GM18505 (cell line): Measurements from ENCODE around the gene DAZL.
"Not testable (repeated sequence)": the region's sequence is repeated elsewhere in the genome, so short reads cannot be mapped to it uniquely, and the experiment has no call there.

Experiments used
- ATAC-seq: cut with Tn5 transposase; IDR thresholded peaks from one replicate; pipeline ENCODE4 v1.9.1; 2021; ENCODE audit not compliant: unreplicated experiment
- POLR2A ChIP-seq: IDR thresholded peaks from 4 replicates; pipeline ENCODE4 v1.6.1; 2011; ENCODE audit warnings: borderline replicate concordance; ENCODE audit not compliant: insufficient read depth, insufficient read length; ENCODE audit errors: extremely low read depth

DAZL gene

DNA sequence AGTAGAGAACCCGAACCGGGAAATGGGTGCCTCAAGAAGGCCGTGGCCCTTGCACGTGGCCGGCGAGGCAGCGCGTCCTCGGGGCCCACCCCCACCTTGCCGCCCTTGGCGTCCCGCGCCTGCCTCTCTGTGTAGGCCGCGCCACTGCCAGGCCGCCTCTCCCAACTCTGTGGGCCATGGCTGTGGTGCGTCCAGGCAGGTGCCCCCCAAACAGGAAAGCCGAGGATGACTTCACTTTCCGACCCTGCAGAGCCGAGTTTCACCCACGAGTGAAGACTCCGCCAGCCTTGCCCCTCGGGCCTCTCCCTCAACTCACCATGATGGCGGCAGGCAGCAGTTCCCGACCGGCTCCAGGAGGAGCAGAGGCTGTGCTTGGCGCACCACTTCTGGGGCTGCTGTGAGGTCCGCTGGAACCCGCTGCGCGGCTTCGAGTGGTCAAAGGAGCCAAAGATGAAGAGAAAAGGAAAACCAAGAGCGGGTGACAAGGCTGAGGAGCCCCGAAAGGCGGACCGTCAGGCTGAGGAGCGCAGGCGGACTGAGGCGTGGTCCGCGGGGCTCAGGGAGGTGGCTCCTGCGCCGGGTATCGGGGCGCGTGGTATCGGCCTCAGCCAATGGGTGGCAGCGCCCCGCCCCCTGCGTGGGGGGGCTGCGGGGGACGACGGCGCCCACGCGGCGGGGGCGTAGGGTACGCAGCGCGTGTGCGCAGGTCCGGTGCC lies at the start of gene DAZL:
TSS of gene DAZL (minus strand) at position 537 of the 716 bp plus-strand sequence. CDS start at position 319, 218 bp downstream.
- no peak for TF ChIP-seq POLR2A

DNA sequence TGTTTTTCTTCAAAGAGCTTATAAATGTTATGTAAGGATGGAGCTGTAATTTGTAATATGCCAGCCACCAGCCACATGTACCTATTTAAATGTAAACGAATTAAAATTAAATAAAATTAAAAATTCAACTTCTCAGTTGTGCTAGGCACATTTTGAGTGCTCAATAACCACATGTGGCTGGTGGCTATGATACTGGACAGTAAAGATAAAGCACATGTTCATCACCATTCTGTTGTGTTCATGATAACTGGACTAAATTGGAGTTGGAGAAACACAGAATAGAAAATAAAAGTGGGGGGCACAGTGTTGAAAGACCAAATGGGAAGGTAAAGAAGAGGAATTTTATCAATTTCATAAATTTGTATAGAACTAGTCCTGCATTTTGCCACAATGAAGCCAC lies 49.8 kb upstream of the DAZL start:
- TF ChIP-seq POLR2A, result no peak
- ATAC-seq, result no peak

More for the DNA sequence above, at the start of gene DAZL:
- ATAC-seq, result no peak

GRCh38 chr3:16653712-16654111 lies 48.5 kb upstream of the DAZL start:
- no peak for TF ChIP-seq POLR2A
- ATAC-seq, result no peak

- ATAC-seq, result no peak
These were observed 42.4 kb upstream of the DAZL start for GRCh38 chr3:16647668-16648067.

DNA sequence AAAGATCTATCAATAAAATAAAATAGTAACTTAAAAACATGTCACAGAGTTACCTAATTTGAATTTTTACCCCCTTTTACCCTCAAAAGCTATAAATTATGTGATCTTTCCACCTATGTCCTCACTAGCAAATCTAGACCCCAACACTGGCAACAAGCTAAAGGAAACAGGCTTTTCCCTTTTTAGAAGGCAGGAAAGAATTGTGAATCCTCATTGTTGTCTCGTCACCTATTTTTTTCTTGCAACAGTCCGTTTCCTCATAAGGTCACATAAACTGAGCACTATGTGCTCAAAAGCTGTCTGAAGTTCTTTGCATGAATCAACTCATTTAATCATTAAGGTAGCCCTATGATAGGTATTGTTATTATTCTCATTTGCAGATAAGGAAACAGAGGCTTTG lies 34.6 kb upstream of the DAZL start:
- no peak for TF ChIP-seq POLR2A
- ATAC-seq, result no peak

More at GRCh38 chr3:16647668-16648067, 42.4 kb upstream of the DAZL start:
- TF ChIP-seq POLR2A, result no peak

- no peak for ATAC-seq
- no peak for TF ChIP-seq POLR2A
These were observed 28.7 kb upstream of the DAZL start for GRCh38 chr3:16633948-16634347.

GRCh38 chr3:16632395-16632794 lies 27.2 kb upstream of the DAZL start:
- no peak for TF ChIP-seq POLR2A
- ATAC-seq, result no peak

DNA sequence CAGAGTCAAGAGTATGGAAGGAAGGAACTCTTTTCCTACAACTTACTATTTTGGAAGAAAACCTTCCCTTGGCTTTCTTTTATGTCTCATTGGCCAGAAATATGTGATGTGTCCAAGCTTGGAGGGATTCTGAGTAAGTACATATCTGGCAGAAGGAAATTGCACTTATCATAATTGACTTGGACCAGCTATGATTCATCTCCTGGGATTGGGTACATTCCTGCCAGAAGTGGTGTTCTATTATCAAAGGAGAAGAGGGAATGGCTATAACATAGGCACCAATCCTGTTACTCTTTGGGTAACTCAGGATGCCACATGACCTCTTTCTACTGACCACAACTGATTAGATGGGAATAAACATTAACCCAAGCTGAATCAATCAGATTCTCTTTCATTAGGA lies 13.5 kb upstream of the DAZL start:
- no peak for TF ChIP-seq POLR2A
- no peak for ATAC-seq

DNA sequence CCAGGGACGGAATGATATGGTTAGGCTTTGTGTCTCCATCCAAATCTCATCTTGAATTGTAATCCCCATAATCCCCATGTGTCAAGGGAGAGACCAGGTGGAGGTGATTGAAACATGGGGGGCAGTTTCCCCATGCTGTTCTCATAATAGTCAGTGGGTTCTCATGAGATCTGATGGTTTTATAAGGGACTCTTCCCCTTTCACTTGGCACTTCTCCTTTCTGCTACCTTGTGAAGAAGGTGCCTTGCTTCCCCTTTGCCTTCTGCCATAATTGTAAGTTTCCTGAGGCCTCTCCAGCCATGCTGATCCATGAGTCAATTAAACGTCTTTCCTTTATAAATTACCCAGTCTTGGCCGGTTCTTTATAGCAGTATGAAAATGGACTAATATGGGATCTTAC lies 11.9 kb upstream of the DAZL start:
- not testable (repeated sequence) for ATAC-seq

DNA sequence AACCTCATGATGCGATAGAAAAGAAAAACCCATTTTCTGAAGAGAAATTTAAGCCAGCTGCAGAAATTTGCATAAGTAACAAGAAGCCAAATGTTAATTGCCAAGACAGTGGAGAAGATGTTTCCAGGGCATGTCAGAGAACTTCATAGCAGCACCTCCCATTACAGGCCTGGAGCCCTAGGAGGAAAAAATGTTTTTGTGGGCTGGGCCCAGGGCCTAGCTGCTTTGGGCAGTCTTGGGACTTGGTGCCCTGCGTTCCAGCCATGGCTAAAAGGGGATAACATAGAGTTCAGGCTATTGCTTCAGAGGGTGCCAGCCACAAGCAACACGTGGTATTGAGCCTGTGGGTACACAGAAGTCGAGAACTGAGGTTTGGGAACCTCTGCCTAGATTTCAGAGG lies 10.9 kb upstream of the DAZL start:
- no peak for TF ChIP-seq POLR2A
- ATAC-seq, result no peak

DNA sequence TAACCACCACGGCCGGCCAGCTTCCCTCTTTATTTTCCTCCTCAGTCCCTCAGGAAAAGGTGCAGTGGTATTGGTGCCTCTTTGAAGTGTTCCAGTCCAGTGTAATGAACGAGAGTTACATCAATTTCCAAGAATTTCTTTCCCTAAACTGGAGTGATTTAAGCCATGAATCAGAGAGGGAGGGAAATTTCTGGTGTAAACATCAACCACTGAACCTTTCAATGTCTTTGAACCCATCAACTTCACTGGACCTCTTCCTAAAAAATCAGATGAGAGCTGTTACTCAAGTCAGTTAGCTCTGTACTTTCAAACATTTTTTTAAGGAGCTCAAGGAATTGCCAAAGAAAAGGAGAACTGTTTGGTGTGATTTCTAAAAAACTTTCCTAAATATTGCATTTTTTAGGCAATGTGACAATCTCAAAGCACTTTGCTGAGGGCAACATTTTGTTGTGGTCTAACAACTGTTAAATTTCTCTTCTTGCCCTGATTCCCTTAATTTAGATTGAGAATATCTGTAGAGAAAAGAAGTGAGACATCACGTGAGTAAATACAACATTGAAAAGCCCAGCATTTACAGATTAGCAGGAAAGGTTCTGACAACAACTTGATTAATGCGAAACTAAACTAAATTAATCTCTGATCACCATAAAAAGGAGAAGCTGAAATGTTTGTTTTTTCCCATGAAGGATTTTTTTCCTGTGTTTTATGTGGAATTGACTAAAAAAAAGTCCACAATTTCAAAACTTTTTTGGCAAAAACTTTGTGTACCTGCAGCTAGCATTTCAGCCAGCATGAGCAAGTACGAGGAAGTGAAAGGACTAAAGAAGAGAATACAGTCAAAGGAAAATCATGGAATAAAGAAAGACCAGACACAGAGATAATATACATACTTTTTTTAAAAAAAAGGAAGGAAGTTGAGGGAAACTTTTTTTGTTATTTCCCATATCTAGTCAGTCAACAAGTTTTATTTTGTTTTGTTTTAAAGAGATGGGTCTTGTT lies 9.1 kb upstream of the DAZL start:
- no peak for ATAC-seq
- no peak for TF ChIP-seq POLR2A

DNA sequence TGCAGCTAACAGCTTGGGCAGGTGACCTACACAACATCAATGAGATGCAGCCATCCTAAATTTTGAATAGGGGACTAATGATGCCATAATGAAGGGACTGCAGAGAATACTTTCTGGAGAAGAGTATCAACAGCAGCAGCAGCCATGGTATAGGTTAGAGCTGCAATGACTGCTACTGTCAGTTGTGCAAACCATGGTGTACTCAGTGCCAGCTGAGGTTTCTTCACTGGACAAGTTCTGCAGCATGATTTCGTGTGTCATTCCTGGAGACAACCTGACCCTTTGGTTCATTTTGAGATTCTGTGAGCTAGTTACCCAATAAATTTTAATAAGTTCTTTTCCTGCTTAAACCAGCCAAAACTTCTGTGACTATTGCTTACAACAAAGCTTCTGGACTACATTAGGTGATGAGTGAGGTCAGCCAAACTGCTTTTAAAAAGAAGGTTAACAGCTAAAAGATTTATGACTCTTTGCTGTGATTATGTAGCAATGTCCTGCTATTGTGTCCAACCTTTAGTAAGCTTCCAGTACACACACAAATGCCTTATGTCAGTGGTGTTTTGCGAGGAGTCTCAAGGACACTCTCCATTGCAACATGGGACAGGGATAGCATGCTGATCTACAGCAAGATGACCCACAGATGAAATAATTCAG lies 4.8 kb upstream of the DAZL start:
- ATAC-seq, result no peak
- TF ChIP-seq POLR2A, result no peak

- no peak for ATAC-seq
- no peak for TF ChIP-seq POLR2A
These were observed 3.6 kb upstream of the DAZL start for GRCh38 chr3:16608816-16609215.
